H1 (cell line): ENCODE results near the gene RADX. TPM values are rescaled to one million over a fixed set of nuclear protein-coding genes. Genes with fewer than 3 reads are reported as not detected.

Experiments
- CTCF ChIA-PET: fragments of 300-600 bp; sonication (Branson Sonifier 250); formaldehyde crosslinking; loops from one replicate; lab custom pipeline; 2021; ENCODE audit not compliant: partially characterized antibody; lab: Charles Lee
- POLR2A ChIA-PET: fragments of 300-600 bp; sonication (Branson Sonifier 250); formaldehyde crosslinking; loops from one replicate; lab custom pipeline; 2021; ENCODE audit warnings: inconsistent platforms; ENCODE audit not compliant: partially characterized antibody; lab: Charles Lee
- DNase-seq, 2 experiments: peaks; one replicate each; pipeline versions ENCODE4 v3.0.0 to v3.0.0-alpha.2; 2010 to 2022; ENCODE audit warnings: low spot score in 2 of 2, low read depth in 1 of 2, mixed read lengths in 1 of 2
- FAIRE-seq: peaks from 2 replicates; lab custom pipeline; 2011; peaks lifted over from hg19 to GRCh38; lab: Jason Lieb, UNC
- H2AFZ ChIP-seq: 2 replicates; pipeline ENCODE4 v1.8.1; 2012; ENCODE audit warnings: low read length, inconsistent platforms
- H2AK5ac ChIP-seq: 2 replicates; pipeline ENCODE4 v1.6.1; 2013; ENCODE audit warnings: low read depth, low read length
- H2BK120ac ChIP-seq: replicated peaks from 2 replicates; pipeline ENCODE3; 2013; ENCODE audit warnings: low read depth, low read length, inconsistent platforms
- H2BK12ac ChIP-seq: 2 replicates; pipeline ENCODE4 v1.6.1; 2013; ENCODE audit warnings: low read depth, low read length
- H2BK15ac ChIP-seq: 2 replicates; pipeline ENCODE4 v1.6.1; 2013; ENCODE audit warnings: low read length
- H2BK20ac ChIP-seq: 2 replicates; pipeline ENCODE4 v1.6.1; 2013; ENCODE audit warnings: low read length
- H2BK5ac ChIP-seq: 2 replicates; pipeline ENCODE4 v1.6.1; 2013; ENCODE audit warnings: low read depth, low read length
- H3K14ac ChIP-seq: 2 replicates; pipeline ENCODE4 v1.6.1; 2013; ENCODE audit warnings: inconsistent platforms; ENCODE audit not compliant: insufficient read length
- H3K18ac ChIP-seq: 2 replicates; pipeline ENCODE4 v1.6.1; 2013; ENCODE audit warnings: low read length; ENCODE audit errors: extremely low read depth
- H3K23ac ChIP-seq: 2 replicates; pipeline ENCODE4 v1.6.1; 2013; ENCODE audit warnings: inconsistent platforms; ENCODE audit not compliant: insufficient read length
- H3K23me2 ChIP-seq: 2 replicates; pipeline ENCODE4 v1.6.1; 2013; ENCODE audit warnings: low read depth, low read length
- H3K27ac ChIP-seq: 2 replicates; pipeline ENCODE4 v1.6.1; 2011; ENCODE audit warnings: low read depth, low read length, inconsistent platforms
- H3K27me3 ChIP-seq, 4 experiments: replicated peaks in 1 of 4; 1 replicate in 1 of 4; 2 replicates in 3 of 4; pipeline versions ENCODE4 v1.6.1 to v1.8.1; 2011 to 2013; ENCODE audit warnings: low read length in 3 of 4, mild to moderate bottlenecking in 3 of 4, inconsistent platforms in 2 of 4, mixed read lengths in 2 of 4, moderate library complexity in 1 of 4; ENCODE audit not compliant: control insufficient read depth in 3 of 4, insufficient read depth in 3 of 4; ENCODE audit errors: extremely low read depth in 1 of 4
- H3K36me3 ChIP-seq, 4 experiments: 2 replicates each; pipeline versions ENCODE4 v1.6.1 to v1.8.1; 2011 to 2013; ENCODE audit warnings: mild to moderate bottlenecking in 4 of 4, low read length in 3 of 4, moderate library complexity in 2 of 4, control low read depth in 1 of 4, inconsistent platforms in 1 of 4; ENCODE audit not compliant: insufficient read depth in 4 of 4, control insufficient read depth in 2 of 4
- H3K4ac ChIP-seq: replicated peaks from 2 replicates; pipeline ENCODE3; 2013; ENCODE audit warnings: low read length, low read depth, mixed read lengths, inconsistent platforms; ENCODE audit not compliant: insufficient read length
- H3K4me1 ChIP-seq, 4 experiments: replicated peaks in 1 of 4; 1 replicate in 1 of 4; 2 replicates in 3 of 4; pipeline versions ENCODE4 v1.6.1 to v1.8.1; 2011 to 2013; ENCODE audit warnings: low read length in 3 of 4, inconsistent platforms in 2 of 4, mixed read lengths in 1 of 4; ENCODE audit not compliant: insufficient read depth in 4 of 4, control insufficient read depth in 3 of 4
- H3K4me2 ChIP-seq, 2 experiments: 2 replicates each; pipeline versions ENCODE4 v1.6.1 to v1.8.1; 2011 to 2013; ENCODE audit warnings: low read depth in 2 of 2, low read length in 2 of 2, control low read depth in 1 of 2, inconsistent platforms in 1 of 2, mild to moderate bottlenecking in 1 of 2; ENCODE audit not compliant: insufficient read depth in 1 of 2
- H3K4me3 ChIP-seq, 4 experiments: fragments of 200-600, 300-600 bp in 1 of 4; sonication (generic), shearing (Covaris generic), sonication (Bioruptor Twin) in 1 of 4; 2 replicates each; pipeline versions ENCODE4 v1.5.1 to v1.8.1; 2011 to 2016; ENCODE audit warnings: low read length in 4 of 4, low read depth in 3 of 4, control low read depth in 2 of 4, inconsistent platforms in 2 of 4, mild to moderate bottlenecking in 2 of 4, mixed read lengths in 1 of 4, moderate library complexity in 1 of 4; ENCODE audit not compliant: insufficient read depth in 2 of 4; ENCODE audit errors: extremely low read depth in 1 of 4
- H3K56ac ChIP-seq: replicated peaks from 2 replicates; pipeline ENCODE3; 2013; ENCODE audit warnings: low read depth, mild to moderate bottlenecking, mixed read lengths, low read length, inconsistent platforms; ENCODE audit not compliant: insufficient read length
- H3K79me1 ChIP-seq: 2 replicates; pipeline ENCODE4 v1.6.1; 2013; ENCODE audit warnings: low read depth, low read length, control low read depth
- H3K79me2 ChIP-seq, 2 experiments: 2 replicates each; pipeline versions ENCODE4 v1.6.1 to v1.8.1; 2012 to 2013; ENCODE audit warnings: low read length in 2 of 2, mild to moderate bottlenecking in 2 of 2, inconsistent platforms in 1 of 2; ENCODE audit not compliant: insufficient read depth in 2 of 2, control insufficient read depth in 1 of 2
- H3K9ac ChIP-seq, 4 experiments: replicated peaks in 1 of 4; 1 replicate in 1 of 4; 2 replicates in 3 of 4; pipeline versions ENCODE4 v1.6.1 to v1.8.1; 2011 to 2013; ENCODE audit warnings: low read depth in 3 of 4, low read length in 3 of 4, control low read depth in 2 of 4, mild to moderate bottlenecking in 2 of 4, moderate library complexity in 2 of 4, inconsistent platforms in 1 of 4; ENCODE audit errors: extremely low read depth in 1 of 4
- H3K9me3 ChIP-seq, 2 experiments: 2 replicates each; pipeline versions ENCODE4 v1.6.1 to v1.8.1; 2012 to 2013; ENCODE audit warnings: mild to moderate bottlenecking in 2 of 2, moderate library complexity in 2 of 2, control low read depth in 1 of 2, inconsistent platforms in 1 of 2, low read depth in 1 of 2, low read length in 1 of 2, mixed read lengths in 1 of 2; ENCODE audit not compliant: insufficient read depth in 2 of 2
- H4K20me1 ChIP-seq, 2 experiments: replicated peaks in 1 of 2; 2 replicates each; pipeline versions ENCODE3 to v1.8.1; 2011 to 2013; ENCODE audit warnings: inconsistent platforms in 2 of 2, low read length in 2 of 2, mild to moderate bottlenecking in 1 of 2; ENCODE audit not compliant: insufficient read depth in 2 of 2, control insufficient read depth in 1 of 2
- H4K5ac ChIP-seq: 2 replicates; pipeline ENCODE4 v1.6.1; 2013; ENCODE audit warnings: low read length, low read depth, mixed read lengths, inconsistent platforms; ENCODE audit not compliant: insufficient read length
- H4K8ac ChIP-seq: 2 replicates; pipeline ENCODE4 v1.8.0; 2013; ENCODE audit warnings: mild to moderate bottlenecking, moderate library complexity, low read length, inconsistent platforms; ENCODE audit not compliant: insufficient read depth; ENCODE audit errors: extremely low read depth
- H4K91ac ChIP-seq: replicated peaks from 2 replicates; pipeline ENCODE3; 2013; ENCODE audit warnings: low read length, mixed read lengths, inconsistent platforms; ENCODE audit not compliant: insufficient read length
- ATF3 ChIP-seq: IDR thresholded peaks from 2 replicates; pipeline ENCODE4 v1.6.1; 2011; ENCODE audit warnings: low read depth, mild to moderate bottlenecking, low read length; ENCODE audit not compliant: insufficient read depth
- CTBP2 ChIP-seq: IDR thresholded peaks from 2 replicates; pipeline ENCODE4 v1.7.0; 2011; ENCODE audit warnings: borderline replicate concordance, mild to moderate bottlenecking, moderate library complexity, mixed read lengths, low read length; ENCODE audit not compliant: insufficient read depth, insufficient read length
- MAFK ChIP-seq: IDR thresholded peaks from 2 replicates; pipeline ENCODE4 v1.6.1; 2012; ENCODE audit warnings: low read depth, mild to moderate bottlenecking, improper control_type of control experiment, low read length
- TEAD4 ChIP-seq: IDR thresholded peaks from 2 replicates; pipeline ENCODE4 v1.6.1; 2012; ENCODE audit warnings: low read depth, low read length, inconsistent platforms, mixed read lengths
- WGBS, 2 experiments: shearing (Covaris generic) in 1 of 2; methylation state at CpG; one replicate each; pipeline versions ENCODE4 v1.1.6 to v1.1.7; 2013 to 2015; ENCODE audit warnings: low lambda C conversion rate in 2 of 2, mixed read lengths in 2 of 2, inconsistent platforms in 1 of 2, low coverage in 1 of 2, missing lambda C conversion rate in 1 of 2; ENCODE audit not compliant: insufficient replicate concordance in 2 of 2, insufficient coverage in 1 of 2, insufficient read length in 1 of 2; ENCODE audit errors: extremely low coverage in 1 of 2, missing lambda C conversion rate in 1 of 2; 5-methylcytosine and 5-hydroxymethylcytosine counted together
- polyA plus RNA-seq, 7 experiments: library from polyadenylated mRNA; depleted of rRNA in 3 of 7; stranded (reverse) in 5 of 7; unstranded in 2 of 7; fragments of >200 nt in 5 of 7; fragments of 200-250 nt in 2 of 7; gene quantifications; 1 replicate in 5 of 7; 2 replicates in 1 of 7; 4 replicates in 1 of 7; pipeline versions ENCODE4 v1.2.1 to v1.2.3, GENCODE V29; 2011 to 2013; ENCODE audit warnings: missing spikeins in 2 of 7, mixed read lengths in 2 of 7
- total RNA-seq: library from RNA; stranded (reverse); fragmentation: NEBNext Ultra II Directional; extraction: Animal tissue kit (Norgen Biotek cat#: 25700); gene quantifications from 2 replicates; pipeline ENCODE4 v1.2.1, GENCODE V29; 2021
- TF ChIP-seq, protein P1 (sequence below): IDR thresholded peaks from 2 replicates; pipeline ENCODE4 v1.6.1; 2012; ENCODE audit warnings: inconsistent platforms

Gene RADX
- total and polyA plus RNA-seq, 2 of the 8 experiments (the other 6 are each of a cell fraction or from before 2014, with no cell fraction given) = 1.7 to 4.5 TPM

GRCh38 chrX:106680716-106681115, 68.9 kb downstream of the RADX start:
- CTCF ChIA-PET = interaction anchor here (1.3 to 1.5 kb wide), 2 partner anchors 61 to 214 kb away, joined by 3 read pairs; no protein-coding TSS in a partner anchor
- no peak overlapping the region for H2AK5ac ChIP-seq

More at GRCh38 chrX:106680716-106681115, 68.9 kb downstream of the RADX start:
- H3K9me3 ChIP-seq = no peaks in the 10 kb centered on the region
- no peak overlapping the region for H3K4ac ChIP-seq
- no peak overlapping the region for H2BK20ac ChIP-seq
- no peaks in the 10 kb centered on the region for H3K23me2 ChIP-seq
- FAIRE-seq (no peak), DNase-seq (no peak)
- WGBS, 2 experiments = 100% methylated on average over 2 of the region's 2 CpGs; no CpG with 5 or more reads in 1 of the 2 experiments
- H4K91ac ChIP-seq = no peak overlapping the region
- H2BK15ac ChIP-seq = no peak overlapping the region
- no peaks in the 10 kb centered on the region for H3K4me1 ChIP-seq
- POLR2A ChIA-PET = interaction anchor here (0.8 kb wide), 1 partner anchor 11 kb away, joined by 3 read pairs; no protein-coding TSS in a partner anchor
- H2AFZ ChIP-seq = no peak overlapping the region
- H3K36me3 ChIP-seq = no peaks in the 10 kb centered on the region
- no peaks in the 10 kb centered on the region for H3K79me2 ChIP-seq
- no peak overlapping the region for H4K5ac ChIP-seq
- no peak overlapping the region for H3K27ac ChIP-seq
- no peak overlapping the region for H2BK12ac ChIP-seq
- no peak overlapping the region for H3K56ac ChIP-seq
- H3K27me3 ChIP-seq = no peaks in the 10 kb centered on the region
- H2BK120ac ChIP-seq = no peak overlapping the region
- H4K8ac ChIP-seq = no peak overlapping the region
- H3K4me2 ChIP-seq = no peak overlapping the region
- no peak overlapping the region for H3K18ac ChIP-seq
- H3K79me1 ChIP-seq = no peaks in the 10 kb centered on the region
- H3K23ac ChIP-seq = no peak overlapping the region
- H3K4me3 ChIP-seq = no peak overlapping the region
- no peak overlapping the region for H2BK5ac ChIP-seq
- no peaks in the 10 kb centered on the region for H4K20me1 ChIP-seq
- H3K14ac ChIP-seq = no peak overlapping the region
- H3K9ac ChIP-seq = no peak overlapping the region
- no peak for TF ChIP-seq MAFK
- no peak for TF ChIP-seq CTBP2
- TF ChIP-seq TEAD4 = no peak
- no peak for TF ChIP-seq ATF3
- TF ChIP-seq, protein P1, sequence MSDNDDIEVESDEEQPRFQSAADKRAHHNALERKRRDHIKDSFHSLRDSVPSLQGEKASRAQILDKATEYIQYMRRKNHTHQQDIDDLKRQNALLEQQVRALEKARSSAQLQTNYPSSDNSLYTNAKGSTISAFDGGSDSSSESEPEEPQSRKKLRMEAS = no peak
